HG02973 (cell line): Measurements from ENCODE around the gene VAV1.

Experiments used
- ATAC-seq: cut with Tn5 transposase; IDR thresholded peaks from one replicate; pipeline ENCODE4 v1.9.1; 2021; ENCODE audit warnings: moderate library complexity; ENCODE audit not compliant: unreplicated experiment

VAV1 gene

GRCh38 chr19:6886277-6886897 lies 113.9 kb downstream of the VAV1 start:
- ATAC-seq = no peak

- no peak for ATAC-seq
Measured at GRCh38 chr19:6887316-6887715, 114.8 kb downstream of the VAV1 start, which contains the start of gene ADGRE1. Gene ADGRE1, plus strand, starts transcription at chr19:6887579. Its CDS starts 30 bp downstream, at chr19:6887609.

GRCh38 chr19:6888967-6889366 lies 116.5 kb downstream of the VAV1 start:
- ATAC-seq = no peak

GRCh38 chr19:6890401-6890913 lies 117.9 kb downstream of the VAV1 start:
- ATAC-seq = no peak

GRCh38 chr19:6890938-6891337 lies 118.4 kb downstream of the VAV1 start:
- no peak for ATAC-seq

- ATAC-seq = no peak
Measured at GRCh38 chr19:6891761-6892385, 119.4 kb downstream of the VAV1 start.

GRCh38 chr19:6894313-6894712 lies 121.8 kb downstream of the VAV1 start:
- no peak for ATAC-seq

- ATAC-seq = no peak
Measured at GRCh38 chr19:6903446-6903845, 130.9 kb downstream of the VAV1 start.

- ATAC-seq = no peak
Measured at GRCh38 chr19:6906559-6907060, 134.1 kb downstream of the VAV1 start.
